HG02840 (cell line): ENCODE results near the gene MRGPRX2.

Experiments used
- ATAC-seq: cut with Tn5 transposase; IDR thresholded peaks from one replicate; pipeline ENCODE4 v1.9.1; 2021; ENCODE audit warnings: mild to moderate bottlenecking, moderate library complexity, moderate number of reproducible peaks; ENCODE audit not compliant: unreplicated experiment, low FRiP score

Gene MRGPRX2

GRCh38 chr11:19060629-19061028, at the start of gene MRGPRX2:
MRGPRX2 (minus strand) TSS chr11:19060717; CDS start chr11:19056402, 4,315 bp downstream.
- no peak for ATAC-seq

- no peak for ATAC-seq
These were observed 49.8 kb upstream of the MRGPRX2 start for GRCh38 chr11:19110295-19110694.

- ATAC-seq: no peak
These were observed 46.6 kb upstream of the MRGPRX2 start for GRCh38 chr11:19107125-19107524.

GRCh38 chr11:19105011-19105410, 44.5 kb upstream of the MRGPRX2 start:
- ATAC-seq: no peak

- ATAC-seq: no peak
These were observed 42.0 kb upstream of the MRGPRX2 start for GRCh38 chr11:19102521-19102900.

- ATAC-seq: no peak
These were observed 41.4 kb upstream of the MRGPRX2 start for GRCh38 chr11:19101796-19102520.

- no peak for ATAC-seq
These were observed 40.4 kb upstream of the MRGPRX2 start for GRCh38 chr11:19100885-19101284.

GRCh38 chr11:19099093-19099492, 38.6 kb upstream of the MRGPRX2 start:
- no peak for ATAC-seq

GRCh38 chr11:19094859-19095258, 34.3 kb upstream of the MRGPRX2 start:
- no peak for ATAC-seq

- no peak for ATAC-seq
These were observed 33.5 kb upstream of the MRGPRX2 start for GRCh38 chr11:19093976-19094375.

GRCh38 chr11:19092850-19093249, 32.3 kb upstream of the MRGPRX2 start:
- ATAC-seq: no peak

- no peak for ATAC-seq
These were observed 31.8 kb upstream of the MRGPRX2 start for GRCh38 chr11:19092342-19092741.

- ATAC-seq: no peak
These were observed 30.8 kb upstream of the MRGPRX2 start for GRCh38 chr11:19091366-19091765.

- no peak for ATAC-seq
These were observed 28.9 kb upstream of the MRGPRX2 start for GRCh38 chr11:19089421-19089820.

GRCh38 chr11:19088791-19089190, 28.3 kb upstream of the MRGPRX2 start:
- ATAC-seq: no peak

GRCh38 chr11:19087658-19088057, 27.1 kb upstream of the MRGPRX2 start:
- no peak for ATAC-seq

- ATAC-seq: no peak
These were observed 24.3 kb upstream of the MRGPRX2 start for GRCh38 chr11:19084661-19085315.

GRCh38 chr11:19083166-19083565, 22.6 kb upstream of the MRGPRX2 start:
- ATAC-seq: no peak

- no peak for ATAC-seq
These were observed 20.1 kb upstream of the MRGPRX2 start for GRCh38 chr11:19080579-19080993.

GRCh38 chr11:19079643-19080440, 19.3 kb upstream of the MRGPRX2 start:
- ATAC-seq: no peak

- ATAC-seq: no peak
These were observed 17.4 kb upstream of the MRGPRX2 start for GRCh38 chr11:19077965-19078364.
